GM19452 (cell line): ENCODE results near the gene DDX42.

Source experiments
- ATAC-seq: cut with Tn5 transposase; IDR thresholded peaks from one replicate; pipeline ENCODE4 v1.9.1; 2021; ENCODE audit not compliant: unreplicated experiment

DDX42 gene

GRCh38 chr17:63821804-63822203 lies 47.8 kb downstream of the DDX42 start:
- no peak for ATAC-seq

- no peak for ATAC-seq
These were observed 48.6 kb downstream of the DDX42 start for GRCh38 chr17:63822537-63822936.

GRCh38 chr17:63823659-63824331 lies 49.8 kb downstream of the DDX42 start:
- ATAC-seq, result no peak

DNA sequence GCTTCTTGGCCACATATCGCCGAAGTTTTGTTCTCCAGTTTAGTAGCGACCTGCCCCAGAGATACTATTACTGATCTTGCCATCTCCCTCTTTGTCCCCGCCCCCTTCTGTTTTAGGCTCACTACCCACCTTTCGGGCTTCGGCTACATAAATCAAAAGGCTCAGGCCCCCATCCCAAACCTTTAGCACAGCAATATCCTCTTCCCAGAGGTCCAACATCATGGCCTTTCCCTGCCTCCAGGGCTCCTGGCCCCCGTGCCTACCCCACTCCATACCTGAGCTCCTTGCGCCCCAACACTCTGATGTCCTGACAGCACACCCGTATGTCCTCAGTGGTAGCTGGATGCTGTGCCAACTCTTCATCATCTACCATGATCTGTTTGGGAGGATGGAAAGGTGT lies 50.4 kb downstream of the DDX42 start:
- ATAC-seq, result no peak

GRCh38 chr17:63826468-63827001 lies 52.6 kb downstream of the DDX42 start:
- peak; percentile 2 for ATAC-seq

DNA sequence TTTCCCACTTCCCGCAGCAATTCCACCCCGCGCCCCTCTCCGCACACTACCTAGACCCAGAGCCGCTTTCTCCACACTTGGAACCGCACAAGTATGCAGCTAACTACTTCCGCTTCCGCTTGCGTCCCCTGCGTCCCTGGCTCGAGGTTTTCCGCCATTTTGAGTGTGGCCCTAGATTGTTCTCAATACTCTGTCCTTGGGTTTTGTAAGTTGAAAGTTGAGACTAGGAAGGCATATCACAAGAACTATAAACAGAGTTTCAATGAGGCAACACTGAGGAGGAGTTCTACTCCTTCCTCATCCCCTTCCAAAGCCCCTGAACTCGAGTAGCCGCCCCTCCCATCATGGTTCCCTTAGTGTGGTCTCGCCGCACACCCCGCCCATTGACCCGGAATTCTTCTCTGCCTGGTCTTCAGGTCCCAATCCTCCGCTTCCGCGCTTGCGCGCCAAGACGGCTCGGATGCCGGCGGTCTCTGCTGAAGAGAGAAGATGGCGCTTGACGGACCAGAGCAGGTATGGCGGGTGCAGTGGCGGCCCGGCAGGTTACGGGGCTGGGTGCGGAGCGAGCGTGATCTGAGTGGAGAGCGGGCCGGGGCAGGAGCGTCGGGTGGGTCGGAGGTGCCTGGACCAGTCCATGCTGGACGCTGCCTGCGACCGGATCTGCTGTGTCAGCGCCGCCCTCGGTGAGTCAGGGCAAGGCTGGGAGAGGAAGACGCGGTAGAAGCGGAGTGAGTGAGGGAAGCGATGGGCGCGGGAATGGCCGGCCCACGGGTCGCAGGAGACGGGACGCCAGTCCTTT lies 53.2 kb downstream of the DDX42 start, which contains the start of the genes FTSJ3 and PSMC5:
FTSJ3 (minus strand) TSS at position 662 of the 799 bp plus-strand sequence. CDS start 761 bp downstream, outside the sequence.
PSMC5 (plus strand) TSS at position 430 of the 799 bp plus-strand sequence; CDS start at position 490, 60 bp downstream.
- peak; percentile 93 for ATAC-seq

DNA sequence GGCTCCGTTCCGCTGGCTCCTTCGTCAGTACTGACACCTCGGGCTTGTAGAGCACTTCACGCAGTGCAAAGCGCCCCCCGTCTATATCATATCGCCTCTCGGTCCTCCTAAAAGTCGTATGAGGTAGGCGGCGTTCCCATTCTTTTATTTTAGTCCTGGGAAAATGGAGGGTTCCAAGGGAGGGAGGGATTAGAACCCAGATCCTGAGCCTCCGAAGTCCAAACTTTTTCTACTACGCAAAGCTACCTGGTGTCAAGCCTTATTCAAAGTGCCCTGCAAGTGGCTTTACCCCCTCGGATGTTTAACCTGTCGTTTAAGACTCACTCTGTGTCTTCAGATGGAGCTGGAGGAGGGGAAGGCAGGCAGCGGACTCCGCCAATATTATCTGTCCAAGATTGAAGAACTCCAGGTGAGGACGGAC lies 53.8 kb downstream of the DDX42 start:
- no peak for ATAC-seq

DNA sequence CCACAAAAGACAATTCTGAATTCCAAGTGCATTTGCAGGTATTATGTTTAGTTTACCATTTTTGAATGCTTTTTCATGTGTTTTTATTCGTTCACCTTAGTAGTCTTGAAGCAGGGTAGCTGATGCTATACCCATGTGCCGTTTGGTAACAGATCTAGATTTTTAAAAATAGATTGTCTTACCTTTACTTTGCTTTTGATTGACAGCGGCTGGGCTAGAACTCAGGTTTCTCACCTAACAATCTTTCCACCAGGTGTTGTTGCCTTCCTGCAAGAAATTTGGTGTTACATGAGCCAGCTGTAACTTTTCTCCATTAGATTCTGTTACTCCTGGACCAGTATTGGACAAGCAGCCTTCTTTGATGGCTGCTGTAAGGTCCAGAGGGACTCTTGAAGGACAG lies 55.0 kb downstream of the DDX42 start:
- ATAC-seq, result no peak

DNA sequence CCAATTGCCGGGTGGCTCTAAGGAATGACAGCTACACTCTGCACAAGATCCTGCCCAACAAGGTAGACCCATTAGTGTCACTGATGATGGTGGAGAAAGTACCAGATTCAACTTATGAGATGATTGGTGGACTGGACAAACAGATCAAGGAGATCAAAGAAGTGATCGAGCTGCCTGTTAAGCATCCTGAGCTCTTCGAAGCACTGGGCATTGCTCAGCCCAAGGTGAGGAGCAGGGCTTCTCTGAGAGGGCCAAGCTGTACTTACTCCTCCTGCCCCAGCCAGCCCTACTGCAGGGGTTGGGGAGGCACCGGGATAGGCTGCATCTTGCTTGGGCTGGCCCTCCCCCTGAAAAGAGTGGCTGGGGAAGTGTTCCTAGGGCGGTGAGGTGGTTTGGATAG lies 56.3 kb downstream of the DDX42 start:
- no peak for ATAC-seq

DNA sequence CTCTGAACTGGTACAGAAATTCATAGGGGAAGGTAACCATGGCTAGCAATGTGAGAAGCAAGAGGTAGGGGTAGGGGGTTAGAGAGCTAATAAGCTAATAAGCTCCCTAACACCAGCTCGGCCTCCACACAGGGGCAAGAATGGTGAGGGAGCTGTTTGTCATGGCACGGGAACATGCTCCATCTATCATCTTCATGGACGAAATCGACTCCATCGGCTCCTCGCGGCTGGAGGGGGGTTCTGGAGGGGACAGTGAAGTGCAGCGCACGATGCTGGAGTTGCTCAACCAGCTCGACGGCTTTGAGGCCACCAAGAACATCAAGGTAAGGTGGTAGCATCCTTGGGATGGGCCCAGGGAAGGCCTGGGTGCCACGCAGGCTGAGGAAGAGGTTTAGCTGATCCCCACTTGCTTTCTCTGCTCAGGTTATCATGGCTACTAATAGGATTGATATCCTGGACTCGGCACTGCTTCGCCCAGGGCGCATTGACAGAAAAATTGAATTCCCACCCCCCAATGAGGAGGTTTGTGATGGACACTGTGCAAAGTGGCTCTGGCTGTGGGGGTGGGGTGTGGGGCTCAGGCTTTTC lies 57.0 kb downstream of the DDX42 start:
- no peak for ATAC-seq

GRCh38 chr17:63831505-63831904 lies 57.5 kb downstream of the DDX42 start:
- no peak for ATAC-seq

GRCh38 chr17:63832014-63832413 lies 58.0 kb downstream of the DDX42 start:
- no peak for ATAC-seq

DNA sequence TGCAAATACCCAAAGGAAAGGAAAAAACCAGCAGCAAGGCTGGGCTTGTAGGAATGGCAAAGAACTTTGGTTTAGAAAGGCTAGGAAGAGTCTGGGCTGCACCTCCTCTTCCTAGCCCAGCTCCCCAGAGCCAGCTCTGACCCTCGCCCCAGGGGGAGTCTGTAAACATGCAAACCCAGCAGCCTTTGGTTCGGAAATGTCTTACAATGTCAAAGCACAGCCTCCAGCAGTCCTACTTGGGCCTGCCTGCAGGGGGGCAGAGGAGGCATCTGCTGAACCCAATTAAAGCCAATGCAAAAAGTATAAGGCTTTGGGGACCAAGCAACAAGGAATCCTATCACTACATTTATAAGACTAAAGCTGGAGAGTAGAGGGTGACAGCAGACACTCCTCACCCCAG lies 58.5 kb downstream of the DDX42 start:
- no peak for ATAC-seq

DNA sequence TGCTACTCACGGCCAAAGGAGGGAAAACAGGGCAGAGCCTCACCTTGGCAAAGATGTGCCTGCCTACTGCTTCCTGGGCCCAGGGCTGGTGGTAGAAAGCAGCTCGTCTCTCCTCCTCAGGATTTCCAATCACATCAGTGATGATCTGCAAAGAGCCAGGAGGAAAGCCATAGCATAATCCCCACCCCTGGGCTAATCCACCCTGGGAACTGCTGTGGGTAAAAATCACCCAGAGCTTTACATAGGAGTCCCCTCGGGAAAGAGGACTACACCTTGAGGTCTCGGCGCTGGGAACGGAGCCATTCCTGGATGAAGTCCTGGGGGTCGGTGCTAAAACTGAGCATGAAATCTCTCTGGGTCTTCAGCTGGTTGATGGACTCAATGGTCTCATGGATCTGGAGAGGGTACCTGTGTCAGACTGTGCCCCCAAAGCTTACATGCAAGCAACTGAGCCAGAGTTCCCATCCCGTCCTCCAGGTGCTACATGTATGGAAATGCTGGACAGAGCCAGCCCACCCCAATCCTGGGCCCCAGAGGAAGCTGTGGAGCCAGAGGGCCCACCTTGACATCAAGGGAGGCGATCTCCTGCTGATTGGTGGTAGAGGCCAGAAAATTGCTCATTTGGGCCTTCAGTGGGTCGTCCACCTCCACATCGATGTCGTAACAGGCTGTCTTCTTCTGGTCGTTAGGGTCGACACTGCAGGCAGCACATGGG lies 59.2 kb downstream of the DDX42 start:
- ATAC-seq, result no peak

- ATAC-seq, result no peak
These were observed 59.9 kb downstream of the DDX42 start for GRCh38 chr17:63833741-63834373.

DNA sequence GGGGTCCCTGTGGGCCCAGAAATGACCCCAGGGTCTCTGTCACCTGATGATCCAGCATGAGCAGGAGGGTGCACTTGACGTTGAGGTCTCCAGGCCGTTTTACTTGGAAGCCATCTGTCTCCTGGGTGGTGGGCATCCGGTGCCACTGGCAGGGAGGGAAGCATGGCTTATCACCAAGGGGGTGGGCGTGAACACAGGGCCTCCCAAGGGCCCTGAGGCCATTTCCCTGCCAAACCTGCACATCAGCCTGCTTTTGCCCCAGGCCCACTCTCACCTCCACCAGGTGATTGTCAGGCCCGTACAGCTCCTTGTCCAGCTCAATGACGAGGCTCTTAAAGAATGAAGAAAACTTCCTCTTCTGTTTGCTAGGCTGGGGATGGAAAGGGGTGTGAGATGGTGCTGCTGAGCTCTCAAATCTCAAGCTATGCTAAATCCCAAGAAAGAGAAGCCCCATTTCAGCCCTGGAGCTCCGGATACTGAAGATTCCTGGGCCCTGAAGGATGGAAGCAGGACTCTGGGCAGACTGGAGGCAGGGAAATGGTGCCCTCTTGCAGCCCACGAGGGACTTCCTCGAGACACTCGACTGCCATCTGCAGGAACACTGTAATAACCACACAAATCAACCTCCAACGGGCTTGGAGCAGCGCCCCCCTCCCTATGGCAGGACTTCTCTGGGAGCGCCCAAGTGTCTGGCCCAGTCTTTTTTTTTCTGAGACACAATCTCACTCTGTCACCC lies 60.6 kb downstream of the DDX42 start:
- peak; percentile 66 for ATAC-seq

GRCh38 chr17:63835167-63835720 lies 61.3 kb downstream of the DDX42 start:
- ATAC-seq, result no peak

DNA sequence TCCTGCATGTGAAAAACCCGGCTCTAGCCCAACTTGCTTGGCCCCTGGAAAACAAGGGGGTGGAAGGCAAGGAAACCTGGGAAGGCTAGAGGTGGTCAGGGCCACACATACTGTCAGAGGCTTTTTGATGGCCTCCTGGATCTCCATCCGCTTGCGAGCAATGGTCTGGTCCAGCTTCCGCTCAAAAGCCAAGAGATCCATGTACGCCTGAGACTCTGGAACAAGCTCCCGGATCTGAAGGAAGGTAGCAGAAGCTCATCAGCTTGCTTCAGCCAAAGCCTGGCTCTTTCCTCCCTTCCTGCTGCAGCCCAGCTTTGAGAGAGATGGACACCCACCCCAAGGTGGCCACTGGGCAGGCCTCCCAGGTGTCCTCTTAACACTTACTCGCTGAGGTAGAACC lies 62.8 kb downstream of the DDX42 start:
- ATAC-seq, result no peak

DNA sequence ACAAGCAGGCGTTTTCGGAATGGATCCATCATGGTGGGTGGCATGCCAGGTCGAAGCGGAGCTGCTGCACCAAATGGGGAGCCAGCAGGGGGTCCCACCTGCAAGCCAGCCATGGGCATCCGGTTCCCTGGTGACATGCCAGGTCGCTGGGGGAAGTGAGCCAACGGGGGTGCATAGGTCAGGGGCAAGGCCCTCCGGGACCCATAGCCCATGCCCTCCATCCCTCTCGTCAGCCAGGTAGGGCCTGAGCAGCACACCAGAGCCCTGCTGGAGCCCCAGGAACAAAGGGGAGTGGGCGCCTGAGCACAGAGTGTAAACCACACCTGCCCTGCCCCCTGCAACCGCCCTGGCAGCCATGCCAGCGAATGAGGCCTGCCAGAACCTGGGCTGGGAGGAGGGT lies 63.5 kb downstream of the DDX42 start:
- no peak for ATAC-seq
